GM18858 (cell line): ENCODE data around the gene PLXNA3.

ENCODE experiments used
- ATAC-seq: cut with Tn5 transposase; IDR thresholded peaks from one replicate; pipeline ENCODE4 v1.9.1; 2021; ENCODE audit not compliant: unreplicated experiment

Gene PLXNA3

GRCh38 chrX:154476821-154477220 is 18.7 kb downstream of the PLXNA3 start:
- ATAC-seq: no peak

GRCh38 chrX:154477891-154478477 is 19.9 kb downstream of the PLXNA3 start:
- ATAC-seq: no peak

- peak; percentile 73 for ATAC-seq
Observed at GRCh38 chrX:154478728-154479622, 20.9 kb downstream of the PLXNA3 start, which contains the start of gene LAGE3. LAGE3 (minus strand) TSS chrX:154479281; CDS start chrX:154478915, 366 bp downstream.

GRCh38 chrX:154481195-154481594 is 23.1 kb downstream of the PLXNA3 start:
- ATAC-seq: no peak

- ATAC-seq: no peak
Observed at GRCh38 chrX:154481911-154482601, 24.0 kb downstream of the PLXNA3 start.

GRCh38 chrX:154482786-154483185 is 24.7 kb downstream of the PLXNA3 start:
- no peak for ATAC-seq

GRCh38 chrX:154483325-154483724 is 25.2 kb downstream of the PLXNA3 start:
- ATAC-seq: no peak

GRCh38 chrX:154484255-154485149 is 26.4 kb downstream of the PLXNA3 start:
- ATAC-seq: no peak

- ATAC-seq: no peak
Observed at GRCh38 chrX:154485150-154486051, 27.3 kb downstream of the PLXNA3 start.

- no peak for ATAC-seq
Observed at GRCh38 chrX:154486052-154486395, 27.9 kb downstream of the PLXNA3 start.

GRCh38 chrX:154486396-154487207 is 28.5 kb downstream of the PLXNA3 start, which contains the start of gene UBL4A:
UBL4A (minus strand) TSS chrX:154486615; CDS start chrX:154486584, 31 bp downstream.
- no peak for ATAC-seq

- no peak for ATAC-seq
Observed at GRCh38 chrX:154487518-154488290, 29.6 kb downstream of the PLXNA3 start.

GRCh38 chrX:154488336-154489075 is 30.4 kb downstream of the PLXNA3 start:
- no peak for ATAC-seq

GRCh38 chrX:154489182-154489581 is 31.1 kb downstream of the PLXNA3 start:
- ATAC-seq: no peak

GRCh38 chrX:154490021-154490413 is 31.9 kb downstream of the PLXNA3 start:
- peak; percentile 4 for ATAC-seq

GRCh38 chrX:154490414-154491083 is 32.5 kb downstream of the PLXNA3 start, which contains the start of gene SLC10A3:
SLC10A3 (minus strand) TSS chrX:154490629; CDS start chrX:154488940, 1,689 bp downstream.
- peak; percentile 67 for ATAC-seq

- no peak for ATAC-seq
Observed at GRCh38 chrX:154494715-154495114, 36.6 kb downstream of the PLXNA3 start.
